Measurements from ENCODE around the gene OCA2.

The OCA2 gene

DNA sequence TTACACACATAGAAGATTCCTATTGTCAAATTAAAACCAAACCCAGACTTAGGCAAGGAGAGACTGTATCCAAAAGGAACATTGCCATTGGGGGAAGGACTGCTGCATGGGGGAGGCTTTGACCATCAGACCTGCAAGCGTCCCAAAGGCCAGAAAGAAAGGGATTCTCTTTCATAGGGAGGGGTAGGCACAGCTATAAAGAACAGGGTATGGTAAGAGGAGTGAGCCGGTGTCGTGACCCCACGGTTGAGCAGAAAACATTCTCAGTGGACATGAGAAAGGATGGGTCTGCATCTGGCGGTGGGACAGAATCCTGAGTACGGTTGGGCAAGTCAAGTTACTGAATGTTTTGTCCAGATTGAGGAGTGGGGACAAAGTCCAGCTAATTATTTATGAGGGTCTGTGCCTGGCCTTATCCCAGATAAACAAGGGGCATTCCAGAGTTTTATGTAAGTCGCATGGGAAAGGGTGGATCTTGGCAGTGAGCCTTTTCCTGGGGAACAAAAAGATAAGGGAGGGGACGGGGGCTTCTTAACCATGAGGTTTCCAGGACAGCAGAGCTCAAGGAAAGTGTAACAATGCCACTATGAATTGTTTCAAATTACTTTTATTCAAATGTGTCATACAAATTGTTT lies 357.8 kb downstream of the OCA2 start:
- TF ChIP-seq, protein P1, sequence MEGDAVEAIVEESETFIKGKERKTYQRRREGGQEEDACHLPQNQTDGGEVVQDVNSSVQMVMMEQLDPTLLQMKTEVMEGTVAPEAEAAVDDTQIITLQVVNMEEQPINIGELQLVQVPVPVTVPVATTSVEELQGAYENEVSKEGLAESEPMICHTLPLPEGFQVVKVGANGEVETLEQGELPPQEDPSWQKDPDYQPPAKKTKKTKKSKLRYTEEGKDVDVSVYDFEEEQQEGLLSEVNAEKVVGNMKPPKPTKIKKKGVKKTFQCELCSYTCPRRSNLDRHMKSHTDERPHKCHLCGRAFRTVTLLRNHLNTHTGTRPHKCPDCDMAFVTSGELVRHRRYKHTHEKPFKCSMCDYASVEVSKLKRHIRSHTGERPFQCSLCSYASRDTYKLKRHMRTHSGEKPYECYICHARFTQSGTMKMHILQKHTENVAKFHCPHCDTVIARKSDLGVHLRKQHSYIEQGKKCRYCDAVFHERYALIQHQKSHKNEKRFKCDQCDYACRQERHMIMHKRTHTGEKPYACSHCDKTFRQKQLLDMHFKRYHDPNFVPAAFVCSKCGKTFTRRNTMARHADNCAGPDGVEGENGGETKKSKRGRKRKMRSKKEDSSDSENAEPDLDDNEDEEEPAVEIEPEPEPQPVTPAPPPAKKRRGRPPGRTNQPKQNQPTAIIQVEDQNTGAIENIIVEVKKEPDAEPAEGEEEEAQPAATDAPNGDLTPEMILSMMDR (IDR thresholded peaks at IDR 0.05; ENCODE audit: low read depth, low read length) = no peak
- DNase-seq (ENCODE audit: low read depth, low spot score) = no peak
- no peak overlapping the region for H3K4me3 ChIP-seq (ENCODE audit: low read depth, low read length)
- in situ Hi-C loops (cut with HindIII; ENCODE audit: low sequenced_read_pairs) = no loop called here

DNA sequence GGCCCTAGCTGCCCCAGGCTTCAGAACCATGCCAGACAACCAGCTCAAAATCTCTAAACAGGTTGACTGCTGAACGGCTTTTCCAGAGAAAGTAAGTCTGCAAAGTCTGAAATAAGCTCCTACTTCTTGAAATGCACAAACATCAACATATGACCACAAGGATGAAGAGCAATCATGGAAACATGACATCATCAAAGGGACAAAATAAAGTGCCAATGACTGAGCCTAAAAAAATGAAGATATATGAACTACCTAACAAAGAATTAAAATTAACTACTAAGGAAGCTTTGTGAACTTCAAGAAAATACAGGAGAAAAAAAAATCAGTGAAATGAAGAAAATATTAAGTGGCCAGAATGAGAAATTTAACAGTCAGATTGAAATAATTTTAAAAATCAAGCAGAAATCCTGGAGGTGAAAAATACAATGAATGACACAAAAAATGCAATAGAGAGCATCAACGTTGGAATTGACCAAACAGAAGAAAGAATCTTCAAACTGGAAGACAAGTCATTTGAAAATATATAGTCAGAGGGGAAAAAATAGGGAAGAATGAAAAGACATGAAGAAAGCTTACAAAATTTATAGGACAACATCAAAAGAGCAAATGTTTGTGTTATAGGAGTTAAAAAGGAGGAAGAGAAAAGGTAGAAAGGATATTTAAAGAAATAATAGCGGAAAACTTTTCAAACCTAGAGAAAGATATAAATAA lies 364.2 kb downstream of the OCA2 start:
- H3K4me3 ChIP-seq (ENCODE audit: low read depth, low read length) = no peak overlapping the region
- in situ Hi-C loops (cut with HindIII; ENCODE audit: low sequenced_read_pairs) = no loop called here
- TF ChIP-seq, protein P1 (IDR thresholded peaks at IDR 0.05; ENCODE audit: low read depth, low read length) = no peak
- no peak for DNase-seq (ENCODE audit: low read depth, low spot score)

DNA sequence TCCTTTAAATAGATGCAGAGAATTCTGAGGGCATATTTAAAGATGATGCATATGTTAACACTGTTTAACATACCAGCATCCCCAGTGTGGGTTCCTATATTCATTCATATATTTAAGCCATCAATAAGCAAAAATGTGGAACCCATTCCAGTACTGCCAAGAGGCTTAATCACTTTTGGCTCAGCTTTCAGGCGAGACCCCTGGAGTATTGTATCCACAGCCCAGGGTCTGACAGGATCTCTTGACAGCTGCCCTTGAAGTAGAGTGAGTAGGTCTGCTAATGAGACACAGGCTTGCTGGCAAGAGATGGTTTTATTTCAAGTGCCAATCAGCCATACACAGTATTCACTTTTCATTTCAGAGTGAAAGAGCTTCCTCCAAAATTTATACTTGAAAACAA lies 367.3 kb downstream of the OCA2 start:
- in situ Hi-C loops (cut with HindIII; ENCODE audit: low sequenced_read_pairs) = no loop called here
- H3K4me3 ChIP-seq (ENCODE audit: low read depth, low read length) = no peak overlapping the region
- TF ChIP-seq, protein P1 (IDR thresholded peaks at IDR 0.05; ENCODE audit: low read depth, low read length) = no peak
- no peak for DNase-seq (ENCODE audit: low read depth, low spot score)

DNA sequence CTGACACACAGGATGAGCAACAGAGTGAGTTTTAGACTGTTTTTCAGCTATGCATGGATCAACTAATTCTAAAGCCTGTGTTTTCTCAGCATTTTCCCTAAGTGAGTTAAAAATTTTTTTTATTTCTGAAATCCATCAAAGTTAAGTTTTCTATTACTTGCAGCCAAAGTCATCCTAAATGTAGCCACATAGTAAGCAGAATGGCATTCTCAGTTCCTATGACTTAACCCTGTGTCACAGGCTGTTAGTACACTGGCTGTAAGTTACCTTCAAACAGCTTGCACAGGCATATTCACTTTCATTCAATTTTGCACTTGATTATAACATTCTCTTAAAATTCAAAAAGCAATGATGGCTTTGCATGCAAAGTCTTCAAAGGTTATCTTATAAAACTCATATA lies 368.2 kb downstream of the OCA2 start:
- TF ChIP-seq, protein P1 (IDR thresholded peaks at IDR 0.05; ENCODE audit: low read depth, low read length) = no peak
- no peak overlapping the region for H3K4me3 ChIP-seq (ENCODE audit: low read depth, low read length)
- in situ Hi-C loops (cut with HindIII; ENCODE audit: low sequenced_read_pairs) = no loop called here
- DNase-seq (ENCODE audit: low read depth, low spot score) = peak; percentile 69

DNA sequence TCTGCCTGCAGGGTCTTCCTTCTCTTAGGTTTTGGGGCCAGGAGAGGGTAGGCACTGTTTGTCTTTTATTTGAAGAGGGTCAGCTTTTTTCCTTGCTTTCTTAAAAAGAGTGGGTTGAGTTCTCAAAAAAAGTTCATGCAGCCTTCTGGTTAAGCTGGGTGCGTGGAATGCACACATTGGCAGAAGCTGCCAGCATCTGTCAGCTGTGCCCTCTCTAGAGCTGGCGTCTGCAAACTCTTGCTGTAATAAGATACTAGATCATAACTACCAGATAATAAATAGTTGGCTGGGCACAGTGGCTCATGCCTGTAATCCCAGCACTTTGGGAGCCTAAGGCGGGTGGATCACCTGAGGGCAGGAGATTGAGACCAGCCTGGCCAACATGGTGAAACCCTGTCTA lies 373.4 kb downstream of the OCA2 start:
- in situ Hi-C loops (cut with HindIII; ENCODE audit: low sequenced_read_pairs) = no loop called here
- DNase-seq (ENCODE audit: low read depth, low spot score) = no peak
- TF ChIP-seq, protein P1 (IDR thresholded peaks at IDR 0.05; ENCODE audit: low read depth, low read length) = no peak
- H3K4me3 ChIP-seq (ENCODE audit: low read depth, low read length) = no peak overlapping the region

DNA sequence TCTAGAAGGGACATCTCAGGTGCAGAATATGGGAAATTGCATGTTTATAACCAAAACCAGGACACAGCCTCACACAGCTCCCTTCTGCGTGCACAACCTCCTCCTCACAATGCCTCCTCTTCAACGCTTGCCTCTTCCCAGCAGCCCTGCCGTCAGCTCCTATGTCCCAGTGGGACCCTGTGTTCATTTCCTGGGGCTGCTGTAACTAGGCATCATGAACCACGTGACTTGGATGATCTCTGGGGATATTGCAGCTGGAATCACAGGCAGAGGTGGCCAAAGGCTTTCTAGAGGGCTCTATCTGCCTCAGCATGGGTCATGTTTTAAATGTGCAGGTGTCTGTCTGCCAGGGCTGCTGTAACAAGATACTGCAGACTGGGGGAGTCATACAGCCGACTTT lies 375.3 kb downstream of the OCA2 start:
- no peak overlapping the region for H3K4me3 ChIP-seq (ENCODE audit: low read depth, low read length)
- TF ChIP-seq, protein P1 (IDR thresholded peaks at IDR 0.05; ENCODE audit: low read depth, low read length) = no peak
- no peak for DNase-seq (ENCODE audit: low read depth, low spot score)
- in situ Hi-C loops (cut with HindIII; ENCODE audit: low sequenced_read_pairs) = no loop called here
